CD14-positive monocyte (primary cell): Measurements from ENCODE around the gene SORBS1. TPM values are rescaled to one million over a fixed set of nuclear protein-coding genes. Genes with fewer than 3 reads are reported as not detected.

ENCODE experiments used
- DNase-seq, 3 donors: peaks; one replicate each; pipeline ENCODE4 v3.0.0-alpha.2; 2011 to 2022
- H2AFZ ChIP-seq: 2 replicates; pipeline ENCODE4 v1.6.0; 2012; ENCODE audit warnings: mild to moderate bottlenecking, low read depth, low read length, inconsistent platforms; ENCODE audit not compliant: insufficient read depth, poor library complexity, severe bottlenecking
- H3K27ac ChIP-seq, 2 donors: 1 replicate in 1 of 2; 2 replicates in 1 of 2; pipeline ENCODE4 v1.5.1; 2012 to 2013; ENCODE audit warnings: low read length in 2 of 2, control low read depth in 1 of 2, inconsistent platforms in 1 of 2, low read depth in 1 of 2, mild to moderate bottlenecking in 1 of 2
- H3K27me3 ChIP-seq, 2 donors: one replicate each; pipeline versions ENCODE4 v1.6.0 to v1.6.1; 2011 to 2013; ENCODE audit warnings: low read length in 2 of 2; ENCODE audit not compliant: control insufficient read depth in 2 of 2, insufficient read depth in 2 of 2
- H3K36me3 ChIP-seq, 2 donors: replicated peaks in 1 of 2; 1 replicate in 1 of 2; 2 replicates in 1 of 2; pipeline versions ENCODE4 v1.5.1 to v1.6.1; 2012 to 2013; ENCODE audit warnings: low read length in 2 of 2, control low read depth in 1 of 2, inconsistent platforms in 1 of 2, mild to moderate bottlenecking in 1 of 2; ENCODE audit not compliant: insufficient read depth in 2 of 2, control insufficient read depth in 1 of 2
- H3K4me1 ChIP-seq, 2 donors: 1 replicate in 1 of 2; 2 replicates in 1 of 2; pipeline versions ENCODE4 v1.5.1 to v1.6.1; 2012 to 2013; ENCODE audit warnings: low read length in 2 of 2, control low read depth in 1 of 2, inconsistent platforms in 1 of 2, mild to moderate bottlenecking in 1 of 2, moderate library complexity in 1 of 2; ENCODE audit not compliant: insufficient read depth in 2 of 2, control insufficient read depth in 1 of 2
- H3K4me2 ChIP-seq: replicated peaks from 2 replicates; pipeline ENCODE3; 2012; ENCODE audit warnings: low read length, moderate library complexity, mild to moderate bottlenecking; ENCODE audit not compliant: poor library complexity, severe bottlenecking; ENCODE audit errors: extremely low read depth
- H3K4me3 ChIP-seq, 3 experiments: fragments of 200-600 bp in 1 of 3; sonication (generic) in 1 of 3; replicated peaks in 1 of 3; 1 replicate in 2 of 3; 2 replicates in 1 of 3; pipeline ENCODE4 v1.5.1; 2011 to 2013; ENCODE audit warnings: low read length in 3 of 3, mild to moderate bottlenecking in 3 of 3, control low read depth in 2 of 3, low read depth in 2 of 3, inconsistent platforms in 1 of 3, moderate library complexity in 1 of 3
- H3K79me2 ChIP-seq: 2 replicates; pipeline ENCODE4 v1.6.0; 2012; ENCODE audit warnings: mild to moderate bottlenecking, control low read depth, inconsistent platforms, low read length, moderate library complexity; ENCODE audit not compliant: insufficient read depth
- H3K9ac ChIP-seq: 2 replicates; pipeline ENCODE4 v1.6.0; 2017; ENCODE audit warnings: low read length, mild to moderate bottlenecking; ENCODE audit not compliant: insufficient read depth, poor library complexity, severe bottlenecking
- H3K9me3 ChIP-seq, 2 donors: replicated peaks in 1 of 2; 1 replicate in 1 of 2; 2 replicates in 1 of 2; pipeline versions ENCODE4 v1.5.1 to v1.6.1; 2012 to 2013; ENCODE audit warnings: low read length in 2 of 2, control low read depth in 1 of 2; ENCODE audit not compliant: control insufficient read depth in 1 of 2, insufficient read depth in 1 of 2
- H4K20me1 ChIP-seq: 2 replicates; pipeline ENCODE4 v1.6.0; 2012; ENCODE audit warnings: mild to moderate bottlenecking, low read length, control low read depth, moderate library complexity; ENCODE audit not compliant: insufficient read depth
- H3K27ac Mint-ChIP-seq, 7 donors: one replicate each; pipeline ENCODE4 v1.8.0; 2020; ENCODE audit warnings: mild to moderate bottlenecking in 7 of 7, mixed read lengths in 7 of 7, moderate library complexity in 6 of 7, inconsistent platforms in 2 of 7
- H3K27me3 Mint-ChIP-seq, 3 donors: one replicate each; pipeline ENCODE4 v1.8.0; 2021 to 2022; ENCODE audit warnings: low read depth in 3 of 3, mild to moderate bottlenecking in 3 of 3, mixed read lengths in 3 of 3, moderate library complexity in 3 of 3, inconsistent platforms in 1 of 3
- H3K36me3 Mint-ChIP-seq, 2 donors: one replicate each; pipeline ENCODE4 v1.8.0; 2020; ENCODE audit warnings: mixed read lengths in 2 of 2, inconsistent platforms in 1 of 2, mild to moderate bottlenecking in 1 of 2
- H3K4me1 Mint-ChIP-seq: one replicate; pipeline ENCODE4 v1.8.0; 2020; ENCODE audit warnings: mild to moderate bottlenecking, mixed read lengths
- H3K4me3 Mint-ChIP-seq, 2 donors: one replicate each; pipeline ENCODE4 v1.8.0; 2020; ENCODE audit warnings: mild to moderate bottlenecking in 2 of 2, mixed read lengths in 2 of 2, moderate library complexity in 1 of 2
- H3K9me3 Mint-ChIP-seq, 7 donors: one replicate each; pipeline ENCODE4 v1.8.0; 2020 to 2022; ENCODE audit warnings: mixed read lengths in 7 of 7, mild to moderate bottlenecking in 6 of 7, moderate library complexity in 6 of 7, inconsistent platforms in 2 of 7
- whole genome bisulfite sequencing: methylation state at CpG from one replicate; pipeline ENCODE4 v1.1.5; 2013; ENCODE audit warnings: missing lambda C conversion rate; ENCODE audit not compliant: insufficient coverage; 5-methylcytosine and 5-hydroxymethylcytosine counted together
- intact Hi-C, 2 donors: fragments of 100-400 bp; cut with micrococcal nuclease; formaldehyde crosslinking; loops; one replicate each; pipeline versions ENCODE4 v1.15.0 to v1.15.1; 2023
- polyA plus RNA-seq, 3 donors: library from polyadenylated mRNA; depleted of rRNA in 1 of 3; unstranded in 2 of 3; stranded (reverse) in 1 of 3; fragments of 300-500 nt in 2 of 3; fragments of >200 nt in 1 of 3; fragmentation: Illumina TruSeq in 2 of 3; gene quantifications; 1 replicate in 2 of 3; 2 replicates in 1 of 3; pipeline ENCODE4 v1.2.3, GENCODE V29; 2012 to 2021
- TF ChIP-seq, protein P1 (sequence below): fragments of 200-600 bp; IDR thresholded peaks from one replicate; pipeline ENCODE4 v1.8.0; 2022; ENCODE audit warnings: antibody characterized with exemption, mild to moderate bottlenecking

SORBS1 gene
- polyA plus RNA-seq, 3 donors: 0.08 to 0.15 TPM; not detected in 1

DNA sequence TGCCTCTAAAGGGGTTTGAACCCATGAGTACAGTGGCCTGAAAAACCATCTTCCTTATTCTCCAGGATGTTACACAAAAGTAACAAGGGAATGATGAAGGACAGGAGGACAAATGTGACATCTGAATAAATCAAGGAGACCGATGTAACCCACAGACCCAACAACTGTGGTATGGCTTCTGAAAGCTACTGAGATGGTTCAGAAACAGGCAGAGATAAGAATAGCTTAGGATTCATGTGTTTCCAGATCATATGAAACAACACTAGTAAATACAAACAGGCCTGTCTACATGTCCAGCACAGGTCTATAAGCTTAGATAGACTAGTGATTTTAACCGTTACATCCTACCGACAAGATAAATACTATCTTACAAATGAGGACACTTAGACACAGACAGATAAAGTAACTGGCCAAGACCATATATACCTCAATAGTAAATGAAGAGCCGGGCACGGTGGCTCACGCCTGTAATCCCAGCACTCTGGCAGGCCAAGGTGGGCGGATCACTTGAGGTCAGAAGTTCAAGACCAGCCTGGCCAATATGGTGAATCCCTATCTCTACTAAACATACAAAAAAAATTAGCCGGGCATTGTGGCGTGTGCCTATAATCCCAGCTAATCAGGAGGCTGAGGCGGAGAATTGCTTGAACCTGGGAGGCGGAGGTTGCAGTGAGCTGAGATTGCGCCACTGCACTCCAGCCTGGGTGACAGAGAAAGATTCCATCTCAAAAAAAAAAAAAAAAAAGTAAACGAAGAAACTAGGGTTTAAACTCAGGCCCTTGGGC, 88.7 kb downstream of the SORBS1 start:
- Mint-ChIP-seq H3K36me3 (no peaks in the 10 kb centered on the region), H3K4me3 (no peak overlapping the region), H3K27ac (no peak overlapping the region), H3K4me1 (no peaks in the 10 kb centered on the region), H3K9me3 (no peaks in the 10 kb centered on the region), H3K27me3 (peaks cover 0 to 6% (median 0%) of the 10 kb centered on the region in 3 donors)
- intact Hi-C loops: no loop called here
- no peak for DNase-seq
- Histone ChIP-seq H3K4me2 (no peak overlapping the region), H3K4me3 (no peak overlapping the region), H3K9me3 (no peaks in the 10 kb centered on the region), H3K27ac (no peak overlapping the region), H4K20me1 (no peaks in the 10 kb centered on the region), H3K9ac (no peak overlapping the region), H3K27me3 (no peaks in the 10 kb centered on the region), H2AFZ (no peak overlapping the region), H3K4me1 (no peaks in the 10 kb centered on the region), H3K36me3 (no peaks in the 10 kb centered on the region), H3K79me2 (no peaks in the 10 kb centered on the region)
- TF ChIP-seq, protein P1, sequence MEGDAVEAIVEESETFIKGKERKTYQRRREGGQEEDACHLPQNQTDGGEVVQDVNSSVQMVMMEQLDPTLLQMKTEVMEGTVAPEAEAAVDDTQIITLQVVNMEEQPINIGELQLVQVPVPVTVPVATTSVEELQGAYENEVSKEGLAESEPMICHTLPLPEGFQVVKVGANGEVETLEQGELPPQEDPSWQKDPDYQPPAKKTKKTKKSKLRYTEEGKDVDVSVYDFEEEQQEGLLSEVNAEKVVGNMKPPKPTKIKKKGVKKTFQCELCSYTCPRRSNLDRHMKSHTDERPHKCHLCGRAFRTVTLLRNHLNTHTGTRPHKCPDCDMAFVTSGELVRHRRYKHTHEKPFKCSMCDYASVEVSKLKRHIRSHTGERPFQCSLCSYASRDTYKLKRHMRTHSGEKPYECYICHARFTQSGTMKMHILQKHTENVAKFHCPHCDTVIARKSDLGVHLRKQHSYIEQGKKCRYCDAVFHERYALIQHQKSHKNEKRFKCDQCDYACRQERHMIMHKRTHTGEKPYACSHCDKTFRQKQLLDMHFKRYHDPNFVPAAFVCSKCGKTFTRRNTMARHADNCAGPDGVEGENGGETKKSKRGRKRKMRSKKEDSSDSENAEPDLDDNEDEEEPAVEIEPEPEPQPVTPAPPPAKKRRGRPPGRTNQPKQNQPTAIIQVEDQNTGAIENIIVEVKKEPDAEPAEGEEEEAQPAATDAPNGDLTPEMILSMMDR: no peak
- 97% methylated on average over 7 of the region's 13 CpGs for WGBS

DNA sequence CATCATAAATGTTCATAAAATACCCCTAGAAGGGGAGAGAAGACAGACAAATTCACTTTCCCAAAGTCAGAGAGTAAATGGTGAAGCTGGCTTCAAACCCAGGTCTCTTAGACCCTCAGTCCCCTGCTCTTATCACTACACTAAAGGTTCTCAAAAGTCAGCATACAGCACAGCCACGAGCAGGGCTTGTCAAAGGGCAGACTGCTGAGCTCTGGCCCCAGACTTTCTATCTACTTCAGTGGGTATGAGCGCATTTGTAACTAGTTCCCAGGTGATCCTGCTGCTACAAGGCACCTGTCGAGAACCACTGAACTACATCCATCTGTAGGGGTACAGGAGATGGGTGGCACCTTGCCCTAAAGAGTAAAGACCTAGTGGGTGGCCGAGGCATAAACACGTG, 91.5 kb downstream of the SORBS1 start:
- no peak overlapping the region for H3K4me2 ChIP-seq
- TF ChIP-seq, protein P1: no peak
- 100% methylated on average over 1 of the region's 5 CpGs for whole genome bisulfite sequencing
- Mint-ChIP-seq H3K9me3 (no peaks in the 10 kb centered on the region), H3K4me3 (peak overlapping the region in 1 of 2 donors; percentile 16), H3K27me3 (peaks cover 0 to 9% (median 8%) of the 10 kb centered on the region in 3 donors), H3K4me1 (no peaks in the 10 kb centered on the region), H3K36me3 (no peaks in the 10 kb centered on the region), H3K27ac (no peak overlapping the region)
- H3K27me3 ChIP-seq: no peaks in the 10 kb centered on the region
- no peaks in the 10 kb centered on the region for H3K4me1 ChIP-seq
- H3K9ac ChIP-seq: no peak overlapping the region
- H4K20me1 ChIP-seq: no peaks in the 10 kb centered on the region
- no peaks in the 10 kb centered on the region for H3K36me3 ChIP-seq
- H2AFZ ChIP-seq: no peak overlapping the region
- H3K79me2 ChIP-seq: no peaks in the 10 kb centered on the region
- no peak overlapping the region for H3K27ac ChIP-seq
- DNase-seq: no peak
- H3K4me3 ChIP-seq: no peak overlapping the region
- intact Hi-C loops: no loop called here
- no peaks in the 10 kb centered on the region for H3K9me3 ChIP-seq
